GM23338 (cell line): ENCODE results near the gene TMEM116. TPM values are rescaled to one million over a fixed set of nuclear protein-coding genes. Genes with fewer than 3 reads are reported as not detected.

Experiments
- ATAC-seq: fragments of 200-7000 bp; cut with Tn5 transposase; 3 replicates; pipeline ENCODE4 v1.9.1; 2020
- DNase-seq: peaks from one replicate; pipeline ENCODE4 v3.0.0-alpha.2; 2015; ENCODE audit warnings: low spot score
- H2AFZ ChIP-seq: fragments of 200-600 bp; sonication (generic); 2 replicates; pipeline ENCODE4 v1.8.0; 2016; ENCODE audit warnings: antibody characterized with exemption, mild to moderate bottlenecking, moderate library complexity
- H3F3A ChIP-seq: fragments of 200-600 bp; sonication (generic); replicated peaks from 2 replicates; pipeline ENCODE4 v1.8.0; 2017; ENCODE audit warnings: antibody characterized with exemption, mixed run types, low read depth
- H3K27ac ChIP-seq: fragments of 200-600 bp; sonication (generic); 2 replicates; pipeline ENCODE4 v1.6.1; 2016; ENCODE audit warnings: low read depth
- H3K27me3 ChIP-seq: fragments of 200-600 bp; sonication (generic); 2 replicates; pipeline ENCODE4 v1.8.0; 2016; ENCODE audit warnings: mild to moderate bottlenecking, mixed run types, moderate library complexity; ENCODE audit not compliant: insufficient read depth
- H3K36me3 ChIP-seq: fragments of 200-600 bp; sonication (generic); 2 replicates; pipeline ENCODE4 v1.8.0; 2016; ENCODE audit warnings: mild to moderate bottlenecking; ENCODE audit not compliant: insufficient read depth
- H3K4me1 ChIP-seq: fragments of 200-600 bp; sonication (generic); 2 replicates; pipeline ENCODE4 v1.8.0; 2016; ENCODE audit warnings: mild to moderate bottlenecking, moderate library complexity; ENCODE audit not compliant: insufficient read depth
- H3K4me2 ChIP-seq: fragments of 200-600 bp; sonication (generic); 2 replicates; pipeline ENCODE4 v1.7.1; 2017; ENCODE audit warnings: mixed run types
- H3K4me3 ChIP-seq: fragments of 200-600 bp; sonication (generic); 2 replicates; pipeline ENCODE4 v1.6.1; 2016; ENCODE audit warnings: mixed run types
- H3K79me2 ChIP-seq: fragments of 200-600 bp; sonication (generic); replicated peaks from 2 replicates; pipeline ENCODE4 v1.8.0; 2017; ENCODE audit warnings: mild to moderate bottlenecking; ENCODE audit not compliant: insufficient read depth
- H3K9me2 ChIP-seq: fragments of 200-600 bp; sonication (generic); 2 replicates; pipeline ENCODE4 v1.8.0; 2017; ENCODE audit not compliant: insufficient read depth
- H4K20me1 ChIP-seq: fragments of 200-600 bp; sonication (generic); replicated peaks from 2 replicates; pipeline ENCODE4 v1.8.0; 2017; ENCODE audit warnings: mild to moderate bottlenecking; ENCODE audit not compliant: insufficient read depth
- H3K27ac Mint-ChIP-seq: 2 replicates; pipeline ENCODE4 v1.8.0; 2020; ENCODE audit warnings: inconsistent platforms, mild to moderate bottlenecking, moderate library complexity, mixed read lengths
- H3K27me3 Mint-ChIP-seq: 3 replicates; pipeline ENCODE4 v1.8.0; 2022; ENCODE audit warnings: low read depth, mild to moderate bottlenecking, moderate library complexity, mixed read lengths, inconsistent platforms; ENCODE audit not compliant: insufficient read depth, poor library complexity
- H3K36me3 Mint-ChIP-seq: 3 replicates; pipeline ENCODE4 v1.8.0; 2021; ENCODE audit warnings: low read depth, mild to moderate bottlenecking, inconsistent platforms, moderate library complexity, mixed read lengths
- H3K4me1 Mint-ChIP-seq: 3 replicates; pipeline ENCODE4 v1.8.0; 2020; ENCODE audit warnings: mild to moderate bottlenecking, inconsistent platforms, mixed read lengths
- H3K4me3 Mint-ChIP-seq: 3 replicates; pipeline ENCODE4 v1.8.0; 2021; ENCODE audit warnings: moderate library complexity, mild to moderate bottlenecking, inconsistent platforms, mixed read lengths
- H3K9me3 Mint-ChIP-seq: 3 replicates; pipeline ENCODE4 v1.8.0; 2020; ENCODE audit warnings: moderate library complexity, mild to moderate bottlenecking, inconsistent platforms, mixed read lengths
- CREB1 ChIP-seq: fragments of 250-450 bp; sonication (Bioruptor Pico); IDR thresholded peaks from 2 replicates; pipeline ENCODE4 v1.5.0; 2020; ENCODE audit warnings: low read depth, mild to moderate bottlenecking, moderate library complexity
- EZH2 ChIP-seq: fragments of 200-600 bp; sonication (generic); IDR thresholded peaks from one replicate; pipeline ENCODE4 v1.8.0; 2017; ENCODE audit warnings: antibody characterized with exemption, mild to moderate bottlenecking, low read depth; ENCODE audit not compliant: unreplicated experiment
- EZH2phosphoT487 ChIP-seq: fragments of 200-600 bp; sonication (generic); IDR thresholded peaks from one replicate; pipeline ENCODE4 v1.8.1; 2018; ENCODE audit warnings: antibody characterized with exemption; ENCODE audit not compliant: unreplicated experiment
- STAT1 ChIP-seq: IDR thresholded peaks from one replicate; pipeline ENCODE4 v1.6.1; 2016; ENCODE audit warnings: antibody characterized with exemption; ENCODE audit not compliant: unreplicated experiment
- ZNF114 ChIP-seq: fragments of 250-450 bp; sonication (Bioruptor Pico); IDR thresholded peaks from 2 replicates; pipeline ENCODE4 v1.5.0; 2020; ENCODE audit warnings: mild to moderate bottlenecking, moderate library complexity
- polyA plus RNA-seq: library from polyadenylated mRNA; unstranded; fragments of >200 nt; fragmentation: Nextera tagmentation; extraction: Ambion mirVana; gene quantifications from 2 replicates; pipeline ENCODE4 v1.2.1, GENCODE V29; 2016
- total RNA-seq: library from RNA; depleted of rRNA; stranded (reverse); fragments of >200 nt; shearing (Covaris generic); gene quantifications from 2 replicates; pipeline ENCODE4 v1.2.3, GENCODE V29; 2014
- TF ChIP-seq, protein P1 (sequence below): IDR thresholded peaks from one replicate; pipeline ENCODE4 v1.6.1; 2018; ENCODE audit warnings: antibody characterized with exemption; ENCODE audit not compliant: unreplicated experiment
- TF ChIP-seq, protein P2 (sequence below), 2 experiments: fragments of 200-600 bp in 1 of 2; sonication (generic) in 1 of 2; conservative IDR thresholded peaks; 2 replicates each; pipeline versions ENCODE4 v1.5.1 to v1.6.1; 2016 to 2017; ENCODE audit warnings: antibody characterized with exemption in 2 of 2, low read depth in 2 of 2, mild to moderate bottlenecking in 2 of 2, moderate library complexity in 1 of 2
- TF ChIP-seq, protein P3 (sequence below): IDR thresholded peaks from 2 replicates; pipeline ENCODE4 v1.6.1; 2016; ENCODE audit warnings: antibody characterized with exemption

Gene TMEM116
- total and polyA plus RNA-seq, 2 experiments from 2014 or later = 8.0 to 10.4 TPM

DNA sequence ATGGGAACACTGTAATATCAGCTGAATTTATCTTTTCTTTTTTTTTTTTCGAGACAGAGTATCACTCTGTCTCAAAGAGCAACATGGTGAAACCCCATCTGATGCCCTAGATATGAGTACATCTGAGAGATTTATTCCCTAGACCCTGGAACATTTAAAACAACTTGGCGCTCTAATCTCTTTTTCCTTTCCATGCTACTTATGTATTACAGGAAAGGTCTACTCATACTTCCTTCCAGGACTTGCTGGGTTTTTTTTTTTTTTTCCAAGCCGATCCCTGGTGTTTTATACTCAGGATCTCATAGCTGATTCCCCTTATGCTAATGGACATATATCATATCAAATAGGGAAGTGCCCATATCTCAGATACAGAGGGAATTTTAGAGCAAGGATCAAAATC is 87.8 kb downstream of the TMEM116 start:
- Mint-ChIP-seq H3K9me3 (no peaks in the 10 kb centered on the region), H3K4me3 (no peak overlapping the region), H3K36me3 (no peaks in the 10 kb centered on the region), H3K27ac (no peak overlapping the region), H3K4me1 (no peaks in the 10 kb centered on the region), H3K27me3 (no peaks in the 10 kb centered on the region)
- no peak for ATAC-seq
- no peaks in the 10 kb centered on the region for H3K9me2 ChIP-seq
- H3K36me3 ChIP-seq = no peaks in the 10 kb centered on the region
- H3F3A ChIP-seq = no peaks in the 10 kb centered on the region
- H3K27ac ChIP-seq = no peak overlapping the region
- no peak for TF ChIP-seq EZH2
- TF ChIP-seq ZNF114 (CRISPR knock-in tag) = no peak
- no peak for TF ChIP-seq STAT1
- H3K79me2 ChIP-seq = no peaks in the 10 kb centered on the region
- no peak overlapping the region for H2AFZ ChIP-seq
- DNase-seq = no peak
- no peak overlapping the region for H3K4me3 ChIP-seq
- H3K27me3 ChIP-seq = no peaks in the 10 kb centered on the region
- no peak overlapping the region for H3K4me2 ChIP-seq
- no peaks in the 10 kb centered on the region for H3K4me1 ChIP-seq
- no peaks in the 10 kb centered on the region for H4K20me1 ChIP-seq

DNA sequence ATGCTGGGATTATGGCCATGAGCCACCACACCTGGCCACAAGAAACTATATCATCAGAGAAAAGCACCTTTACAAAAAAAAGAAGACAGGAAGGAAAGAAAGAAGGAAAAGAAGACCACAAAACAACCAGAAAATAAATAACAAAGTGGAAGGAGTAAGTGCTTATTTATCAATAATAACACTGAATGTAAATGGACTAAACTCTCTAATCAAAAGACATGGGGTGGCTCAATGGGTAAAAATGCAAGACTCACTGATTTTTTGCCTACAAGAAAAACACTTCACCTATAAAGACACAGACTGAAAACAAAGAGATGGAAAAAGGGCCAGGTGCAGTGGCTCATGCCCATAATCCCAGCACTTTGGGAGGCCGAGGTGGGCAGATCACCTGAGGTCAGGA is 105.2 kb downstream of the TMEM116 start:
- Mint-ChIP-seq H3K9me3 (peaks cover 39% of the 10 kb centered on the region), H3K4me1 (0 out of 3 replicates have a peak, but pooled peaks cover 2% of the 10 kb centered on the region), H3K27me3 (peaks cover 3% of the 10 kb centered on the region), H3K36me3 (peaks cover 44% of the 10 kb centered on the region), H3K4me3 (no peak overlapping the region), H3K27ac (no peak overlapping the region)
- H3K79me2 ChIP-seq = no peaks in the 10 kb centered on the region
- no peak overlapping the region for H3K27ac ChIP-seq
- H3K27me3 ChIP-seq = no peaks in the 10 kb centered on the region
- no peak for ATAC-seq
- H3K36me3 ChIP-seq = no peaks in the 10 kb centered on the region
- H3K9me2 ChIP-seq = no peaks in the 10 kb centered on the region
- H3K4me1 ChIP-seq = no peaks in the 10 kb centered on the region
- H3K4me2 ChIP-seq = no peak overlapping the region
- H4K20me1 ChIP-seq = no peaks in the 10 kb centered on the region
- no peaks in the 10 kb centered on the region for H3F3A ChIP-seq
- H2AFZ ChIP-seq = no peak overlapping the region
- no peak overlapping the region for H3K4me3 ChIP-seq
- DNase-seq = no peak
- TF ChIP-seq EZH2phosphoT487 (no peak), CREB1 (CRISPR knock-in tag) (no peak), STAT1 (no peak)
- TF ChIP-seq, protein P1, sequence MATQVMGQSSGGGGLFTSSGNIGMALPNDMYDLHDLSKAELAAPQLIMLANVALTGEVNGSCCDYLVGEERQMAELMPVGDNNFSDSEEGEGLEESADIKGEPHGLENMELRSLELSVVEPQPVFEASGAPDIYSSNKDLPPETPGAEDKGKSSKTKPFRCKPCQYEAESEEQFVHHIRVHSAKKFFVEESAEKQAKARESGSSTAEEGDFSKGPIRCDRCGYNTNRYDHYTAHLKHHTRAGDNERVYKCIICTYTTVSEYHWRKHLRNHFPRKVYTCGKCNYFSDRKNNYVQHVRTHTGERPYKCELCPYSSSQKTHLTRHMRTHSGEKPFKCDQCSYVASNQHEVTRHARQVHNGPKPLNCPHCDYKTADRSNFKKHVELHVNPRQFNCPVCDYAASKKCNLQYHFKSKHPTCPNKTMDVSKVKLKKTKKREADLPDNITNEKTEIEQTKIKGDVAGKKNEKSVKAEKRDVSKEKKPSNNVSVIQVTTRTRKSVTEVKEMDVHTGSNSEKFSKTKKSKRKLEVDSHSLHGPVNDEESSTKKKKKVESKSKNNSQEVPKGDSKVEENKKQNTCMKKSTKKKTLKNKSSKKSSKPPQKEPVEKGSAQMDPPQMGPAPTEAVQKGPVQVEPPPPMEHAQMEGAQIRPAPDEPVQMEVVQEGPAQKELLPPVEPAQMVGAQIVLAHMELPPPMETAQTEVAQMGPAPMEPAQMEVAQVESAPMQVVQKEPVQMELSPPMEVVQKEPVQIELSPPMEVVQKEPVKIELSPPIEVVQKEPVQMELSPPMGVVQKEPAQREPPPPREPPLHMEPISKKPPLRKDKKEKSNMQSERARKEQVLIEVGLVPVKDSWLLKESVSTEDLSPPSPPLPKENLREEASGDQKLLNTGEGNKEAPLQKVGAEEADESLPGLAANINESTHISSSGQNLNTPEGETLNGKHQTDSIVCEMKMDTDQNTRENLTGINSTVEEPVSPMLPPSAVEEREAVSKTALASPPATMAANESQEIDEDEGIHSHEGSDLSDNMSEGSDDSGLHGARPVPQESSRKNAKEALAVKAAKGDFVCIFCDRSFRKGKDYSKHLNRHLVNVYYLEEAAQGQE = no peak

DNA sequence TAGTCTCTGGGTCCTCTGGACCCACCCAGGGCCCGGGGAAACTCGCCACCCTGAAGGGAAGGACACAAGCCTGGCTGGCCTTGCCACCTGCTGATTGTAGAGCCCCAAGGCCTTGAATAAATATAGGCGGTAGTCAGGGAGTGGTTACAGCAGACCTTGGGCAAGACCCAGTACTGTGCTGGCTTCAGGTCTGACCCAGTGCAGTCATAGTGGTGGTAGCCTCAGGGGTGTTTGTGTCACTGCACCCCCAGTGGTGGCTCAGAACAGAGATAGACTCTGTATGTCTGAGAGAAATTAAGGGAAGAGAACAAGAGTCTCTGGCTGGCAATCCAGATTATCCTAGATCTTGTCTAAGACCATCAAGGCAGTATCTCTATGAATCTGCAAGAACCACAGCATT is 107.5 kb downstream of the TMEM116 start:
- Mint-ChIP-seq H3K36me3 (peaks cover 44% of the 10 kb centered on the region), H3K27ac (no peak overlapping the region), H3K4me3 (no peak overlapping the region), H3K4me1 (0 out of 3 replicates have a peak, but pooled peaks cover 2% of the 10 kb centered on the region), H3K9me3 (peaks cover 37% of the 10 kb centered on the region), H3K27me3 (peaks cover 3% of the 10 kb centered on the region)
- Histone ChIP-seq H2AFZ (no peak overlapping the region), H3F3A (no peaks in the 10 kb centered on the region), H3K27ac (no peak overlapping the region), H4K20me1 (no peaks in the 10 kb centered on the region), H3K79me2 (no peaks in the 10 kb centered on the region), H3K36me3 (no peaks in the 10 kb centered on the region), H3K4me1 (no peaks in the 10 kb centered on the region), H3K27me3 (no peaks in the 10 kb centered on the region), H3K9me2 (no peaks in the 10 kb centered on the region), H3K4me3 (no peak overlapping the region), H3K4me2 (no peak overlapping the region)
- DNase-seq (no peak), ATAC-seq (peak; percentile 53)
- TF ChIP-seq, protein P2, sequence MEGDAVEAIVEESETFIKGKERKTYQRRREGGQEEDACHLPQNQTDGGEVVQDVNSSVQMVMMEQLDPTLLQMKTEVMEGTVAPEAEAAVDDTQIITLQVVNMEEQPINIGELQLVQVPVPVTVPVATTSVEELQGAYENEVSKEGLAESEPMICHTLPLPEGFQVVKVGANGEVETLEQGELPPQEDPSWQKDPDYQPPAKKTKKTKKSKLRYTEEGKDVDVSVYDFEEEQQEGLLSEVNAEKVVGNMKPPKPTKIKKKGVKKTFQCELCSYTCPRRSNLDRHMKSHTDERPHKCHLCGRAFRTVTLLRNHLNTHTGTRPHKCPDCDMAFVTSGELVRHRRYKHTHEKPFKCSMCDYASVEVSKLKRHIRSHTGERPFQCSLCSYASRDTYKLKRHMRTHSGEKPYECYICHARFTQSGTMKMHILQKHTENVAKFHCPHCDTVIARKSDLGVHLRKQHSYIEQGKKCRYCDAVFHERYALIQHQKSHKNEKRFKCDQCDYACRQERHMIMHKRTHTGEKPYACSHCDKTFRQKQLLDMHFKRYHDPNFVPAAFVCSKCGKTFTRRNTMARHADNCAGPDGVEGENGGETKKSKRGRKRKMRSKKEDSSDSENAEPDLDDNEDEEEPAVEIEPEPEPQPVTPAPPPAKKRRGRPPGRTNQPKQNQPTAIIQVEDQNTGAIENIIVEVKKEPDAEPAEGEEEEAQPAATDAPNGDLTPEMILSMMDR (conservative IDR thresholded peaks at IDR 0.05; ENCODE audit: low read depth in 2 of 2) = no peak
- TF ChIP-seq, protein P3, sequence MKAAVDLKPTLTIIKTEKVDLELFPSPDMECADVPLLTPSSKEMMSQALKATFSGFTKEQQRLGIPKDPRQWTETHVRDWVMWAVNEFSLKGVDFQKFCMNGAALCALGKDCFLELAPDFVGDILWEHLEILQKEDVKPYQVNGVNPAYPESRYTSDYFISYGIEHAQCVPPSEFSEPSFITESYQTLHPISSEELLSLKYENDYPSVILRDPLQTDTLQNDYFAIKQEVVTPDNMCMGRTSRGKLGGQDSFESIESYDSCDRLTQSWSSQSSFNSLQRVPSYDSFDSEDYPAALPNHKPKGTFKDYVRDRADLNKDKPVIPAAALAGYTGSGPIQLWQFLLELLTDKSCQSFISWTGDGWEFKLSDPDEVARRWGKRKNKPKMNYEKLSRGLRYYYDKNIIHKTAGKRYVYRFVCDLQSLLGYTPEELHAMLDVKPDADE = no peak
